GM21825 (cell line): ENCODE results near the gene TOP1.
"Not testable (repeated sequence)": the region's sequence is repeated elsewhere in the genome, so short reads cannot be mapped to it uniquely, and the experiment has no call there.

Source experiments
- ATAC-seq: cut with Tn5 transposase; IDR thresholded peaks from one replicate; pipeline ENCODE4 v1.9.1; 2021; ENCODE audit warnings: mild to moderate bottlenecking, moderate library complexity; ENCODE audit not compliant: unreplicated experiment

TOP1 gene

DNA sequence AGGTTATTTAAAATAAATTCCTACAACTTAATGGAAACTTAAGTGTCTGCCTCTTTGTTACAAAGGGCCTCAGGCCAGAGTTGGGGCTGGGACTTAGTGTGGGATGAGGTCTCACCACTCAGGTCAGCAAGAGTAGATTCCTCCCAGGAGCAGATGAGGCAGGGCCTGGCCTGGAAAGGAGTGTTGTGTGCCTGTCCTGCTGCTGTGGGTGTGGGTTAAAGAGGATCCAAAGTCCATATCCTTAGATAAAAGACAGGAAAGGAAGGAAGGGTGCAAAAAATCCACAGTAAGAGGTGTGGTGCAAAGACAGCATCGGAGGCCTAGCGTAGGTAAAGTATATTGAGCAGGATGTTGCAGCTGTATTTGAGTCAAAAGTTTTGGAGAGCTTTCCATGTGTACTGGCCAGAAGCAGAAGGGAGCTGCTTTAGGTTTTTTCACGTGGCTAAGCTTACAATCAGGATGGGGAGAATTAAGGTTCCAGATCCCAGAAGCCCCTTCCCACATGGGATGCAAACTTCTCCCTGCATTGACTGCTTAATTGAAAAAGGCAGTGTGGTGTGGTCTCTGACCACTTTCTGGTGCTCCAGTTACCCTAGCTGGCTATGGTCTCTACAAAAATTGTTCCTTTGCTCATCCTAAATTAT is 96.0 kb downstream of the TOP1 start:
- ATAC-seq: no peak

DNA sequence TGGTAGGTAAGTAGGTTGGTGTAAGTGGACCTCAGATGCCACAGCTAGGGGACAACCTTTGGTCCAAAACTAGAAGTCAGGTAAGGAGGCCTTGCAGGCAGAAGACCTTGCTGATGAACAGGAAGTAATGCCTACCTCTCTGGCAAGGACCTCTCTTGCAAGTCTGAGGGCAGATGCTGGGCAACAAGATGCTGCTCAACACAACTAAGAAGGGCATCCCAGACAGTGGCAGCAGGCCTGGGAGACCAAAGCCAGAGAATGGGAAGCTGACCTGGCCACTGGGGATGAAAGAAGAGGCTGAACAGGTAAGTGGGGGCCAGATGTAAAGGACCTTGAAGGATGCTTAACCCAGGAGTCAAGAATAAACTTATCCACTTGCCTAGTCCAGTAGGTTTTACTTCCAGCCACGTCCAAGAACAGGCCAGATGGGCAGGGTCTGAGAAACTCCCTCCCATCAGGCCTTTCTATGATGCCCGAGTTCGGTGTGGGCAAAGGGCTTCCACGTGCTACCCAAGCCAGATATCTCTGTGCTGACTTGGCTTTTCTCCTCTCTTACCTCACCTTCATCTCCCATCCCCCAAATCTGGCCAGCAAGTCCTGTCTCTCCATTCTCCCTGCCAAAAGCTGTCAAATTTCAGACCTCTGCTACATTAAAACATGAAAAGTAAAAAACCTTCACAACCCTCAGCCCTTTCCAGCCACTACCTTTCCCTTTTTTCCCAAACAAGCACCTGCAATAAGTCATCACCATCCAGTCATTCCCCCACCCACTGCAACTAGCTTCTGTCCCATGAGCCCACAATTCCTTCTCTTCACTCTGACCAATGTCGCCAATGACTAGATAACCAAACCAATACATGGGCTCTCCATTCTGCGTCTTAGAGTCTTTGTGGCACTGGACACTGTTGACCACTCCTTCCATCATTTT is 97.2 kb downstream of the TOP1 start:
- ATAC-seq: no peak

DNA sequence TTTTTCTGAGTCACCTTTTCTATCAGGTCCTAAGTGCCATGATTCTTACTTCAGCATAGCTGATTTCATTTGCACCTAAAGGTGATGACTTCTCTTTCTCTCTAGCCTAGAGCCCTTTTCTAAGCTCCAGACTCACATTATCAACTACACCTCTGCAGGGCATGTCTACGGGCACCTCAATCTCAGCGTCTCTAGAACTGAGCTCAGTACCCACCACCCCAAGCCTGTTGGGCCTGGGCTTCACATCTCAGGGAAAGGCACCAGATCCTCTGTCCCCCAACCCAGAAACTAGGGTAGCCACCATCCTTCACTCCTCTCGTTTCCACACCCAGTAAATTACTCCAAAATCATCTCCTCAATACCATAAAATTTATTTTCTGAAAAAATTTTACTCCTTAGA is 98.1 kb downstream of the TOP1 start:
- ATAC-seq: no peak

DNA sequence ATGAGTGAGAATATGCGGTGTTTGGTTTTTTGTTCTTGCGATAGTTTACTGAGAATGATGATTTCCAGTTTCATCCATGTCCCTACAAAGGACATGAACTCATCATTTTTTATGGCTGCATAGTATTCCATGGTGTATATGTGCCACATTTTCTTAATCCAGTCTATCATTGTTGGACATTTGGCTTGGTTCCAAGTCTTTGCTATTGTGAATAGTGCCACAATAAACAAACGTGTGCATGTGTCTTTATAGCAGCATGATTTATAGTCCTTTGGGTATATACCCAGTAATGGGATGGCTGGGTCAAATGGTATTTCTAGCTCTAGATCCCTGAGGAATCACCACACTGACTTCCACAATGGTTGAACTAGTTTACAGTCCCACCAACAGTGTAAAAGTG is 99.7 kb downstream of the TOP1 start:
- ATAC-seq: not testable (repeated sequence)

DNA sequence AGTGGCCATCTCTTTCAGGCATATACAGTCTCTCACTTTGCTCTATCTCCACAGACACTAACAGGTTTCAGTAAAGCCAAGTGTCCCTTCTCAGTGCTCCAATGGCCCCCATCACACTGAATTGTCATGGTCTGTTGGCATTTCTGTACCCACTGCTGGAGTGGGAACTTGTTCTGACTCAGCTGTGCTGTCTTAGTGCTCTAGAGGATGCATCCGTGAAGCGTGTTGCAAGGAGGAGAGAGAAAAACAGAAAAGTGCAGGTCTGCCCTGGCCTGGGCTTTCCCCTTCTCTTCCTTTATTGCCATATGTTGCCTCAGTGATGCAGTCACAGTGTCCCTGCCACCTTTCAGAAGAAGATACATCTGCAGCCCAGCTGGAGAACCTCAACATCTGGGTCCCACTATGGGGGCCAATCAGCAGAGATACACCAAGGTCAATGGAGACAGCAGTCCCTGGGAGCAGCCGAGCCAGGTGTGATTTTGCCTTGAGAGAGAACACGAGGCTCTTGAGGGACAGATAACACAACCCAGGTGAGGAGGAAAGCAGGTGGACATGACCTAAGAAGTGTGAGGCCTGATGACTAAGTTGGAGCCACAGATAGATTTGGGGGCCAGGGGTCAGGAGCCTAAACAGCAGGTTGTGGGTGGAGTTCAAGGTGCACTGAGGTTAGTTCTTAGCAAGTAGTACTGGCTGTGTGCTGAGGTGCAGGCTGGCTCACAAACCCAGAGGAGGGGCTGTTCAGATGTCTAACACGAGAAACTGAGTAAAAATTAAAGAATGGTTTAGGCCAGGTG is 103.2 kb downstream of the TOP1 start:
- ATAC-seq: no peak

DNA sequence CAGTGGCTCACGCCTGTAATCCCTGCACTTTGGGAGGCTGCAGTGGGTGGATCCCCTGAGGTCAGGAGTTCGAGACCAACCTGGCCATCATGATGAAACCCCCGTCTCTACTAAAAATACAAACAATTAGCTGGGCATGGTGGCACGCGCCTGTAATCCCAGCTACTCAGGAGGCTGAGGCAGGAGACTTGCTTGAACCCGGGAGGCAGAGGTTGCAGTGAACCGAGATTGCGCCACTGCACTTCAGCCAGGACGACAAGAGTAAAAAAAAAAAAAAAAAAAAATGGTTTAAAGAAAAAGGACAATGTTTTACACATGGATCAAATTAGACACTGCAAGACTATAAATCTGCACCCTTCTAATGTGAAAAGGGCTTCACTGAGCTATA is 103.8 kb downstream of the TOP1 start:
- not testable (repeated sequence) for ATAC-seq

DNA sequence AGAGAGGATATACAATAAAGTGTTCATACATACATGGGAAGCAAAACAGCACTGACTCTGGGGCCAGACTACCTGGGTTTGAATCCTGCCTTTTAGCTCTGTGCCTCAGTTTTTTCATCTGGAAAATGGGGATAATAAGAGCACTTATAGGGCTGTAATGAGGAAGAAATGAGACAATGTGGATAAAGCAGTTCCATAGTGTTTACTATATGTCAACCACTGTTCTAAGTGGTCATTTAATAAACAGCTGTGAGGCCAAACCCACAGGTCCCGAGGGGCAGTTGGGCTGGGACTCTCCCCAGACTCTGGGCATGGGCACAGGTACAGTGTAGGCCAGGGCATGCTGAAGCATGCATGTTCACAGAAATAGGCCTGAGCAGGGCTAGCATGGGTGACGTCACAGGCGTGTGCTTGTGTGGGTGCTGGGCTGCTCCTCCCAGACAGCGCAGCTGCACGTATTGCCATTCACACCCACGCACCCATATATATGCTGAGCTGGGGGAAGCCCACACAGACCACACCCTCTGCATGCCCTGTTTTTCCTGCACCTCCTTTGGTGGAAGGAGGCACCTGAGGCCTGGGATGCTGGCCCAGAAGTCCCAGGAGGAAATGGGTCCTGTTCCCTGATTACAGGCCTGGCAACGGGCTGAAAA is 105.2 kb downstream of the TOP1 start:
- ATAC-seq: peak; percentile 40

DNA sequence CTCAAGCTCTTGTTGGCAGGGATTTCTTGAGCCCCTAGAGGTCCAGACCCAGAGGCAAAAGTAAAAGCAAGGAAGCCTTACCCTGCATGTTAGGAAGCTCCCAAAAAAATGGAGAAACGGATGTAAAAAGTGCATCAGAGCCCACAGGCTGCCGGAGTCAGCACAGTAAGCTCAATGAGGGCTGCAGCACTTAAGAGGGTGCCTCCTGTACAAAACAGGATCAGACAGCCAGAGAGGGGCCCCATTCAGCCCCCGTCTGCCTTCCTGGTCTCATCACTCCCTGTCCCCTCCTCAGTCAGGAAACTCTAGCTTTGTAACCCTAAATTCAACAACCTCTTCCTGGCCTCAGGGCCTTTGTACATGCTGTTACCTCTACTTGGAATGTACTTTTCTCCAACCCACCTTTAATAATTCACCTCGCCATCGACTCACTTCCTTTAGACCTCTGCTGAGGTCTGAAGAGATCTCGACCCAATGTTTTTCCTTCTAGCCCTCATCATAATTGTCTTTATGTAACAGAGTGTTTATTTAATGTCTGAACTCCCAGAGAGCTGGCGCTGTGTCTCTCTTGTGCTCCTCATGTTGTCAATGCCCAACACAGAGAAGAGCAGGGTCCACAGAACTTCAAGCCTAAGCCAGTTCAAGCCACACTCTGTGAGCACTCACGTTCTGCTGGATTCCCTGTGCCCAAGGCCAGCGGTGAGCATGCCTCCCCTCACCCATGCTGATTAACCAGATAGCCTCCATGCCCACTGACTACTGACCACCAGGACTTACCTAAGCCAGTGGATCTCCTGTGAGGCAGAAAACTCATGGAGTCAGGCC is 106.0 kb downstream of the TOP1 start:
- no peak for ATAC-seq

DNA sequence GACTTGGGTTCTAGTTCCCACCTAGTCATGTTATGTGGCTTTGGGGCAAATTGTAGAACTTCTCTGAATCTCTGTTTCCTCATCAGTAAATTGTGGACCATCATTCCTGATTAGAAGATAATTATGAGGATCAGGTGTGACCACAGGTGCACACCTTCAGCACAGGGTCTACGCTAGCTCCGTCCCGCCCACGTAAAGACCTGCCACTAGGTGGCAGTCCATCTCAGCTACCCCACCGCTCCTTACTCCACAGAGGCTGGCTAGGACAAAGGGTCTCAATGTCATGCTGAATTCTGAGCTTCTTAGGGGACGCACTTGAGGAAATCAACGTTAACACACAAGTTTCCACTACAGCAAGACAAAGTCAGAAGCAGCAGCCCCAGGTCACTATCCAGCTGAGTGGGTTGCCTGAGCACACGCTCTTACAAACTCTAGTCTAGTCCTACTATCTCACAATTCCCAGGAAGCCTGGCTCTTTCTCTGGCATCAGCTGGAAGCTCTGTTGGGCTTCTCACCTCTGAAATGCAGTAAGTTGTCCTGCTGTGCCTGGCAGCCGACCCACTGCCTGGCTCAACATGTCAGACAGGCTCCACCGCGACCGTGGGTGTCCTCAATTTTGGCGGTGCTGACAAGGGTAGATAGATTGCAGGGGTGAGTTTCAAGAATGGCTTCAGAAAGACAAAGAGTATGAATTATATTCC is 106.7 kb downstream of the TOP1 start:
- no peak for ATAC-seq

DNA sequence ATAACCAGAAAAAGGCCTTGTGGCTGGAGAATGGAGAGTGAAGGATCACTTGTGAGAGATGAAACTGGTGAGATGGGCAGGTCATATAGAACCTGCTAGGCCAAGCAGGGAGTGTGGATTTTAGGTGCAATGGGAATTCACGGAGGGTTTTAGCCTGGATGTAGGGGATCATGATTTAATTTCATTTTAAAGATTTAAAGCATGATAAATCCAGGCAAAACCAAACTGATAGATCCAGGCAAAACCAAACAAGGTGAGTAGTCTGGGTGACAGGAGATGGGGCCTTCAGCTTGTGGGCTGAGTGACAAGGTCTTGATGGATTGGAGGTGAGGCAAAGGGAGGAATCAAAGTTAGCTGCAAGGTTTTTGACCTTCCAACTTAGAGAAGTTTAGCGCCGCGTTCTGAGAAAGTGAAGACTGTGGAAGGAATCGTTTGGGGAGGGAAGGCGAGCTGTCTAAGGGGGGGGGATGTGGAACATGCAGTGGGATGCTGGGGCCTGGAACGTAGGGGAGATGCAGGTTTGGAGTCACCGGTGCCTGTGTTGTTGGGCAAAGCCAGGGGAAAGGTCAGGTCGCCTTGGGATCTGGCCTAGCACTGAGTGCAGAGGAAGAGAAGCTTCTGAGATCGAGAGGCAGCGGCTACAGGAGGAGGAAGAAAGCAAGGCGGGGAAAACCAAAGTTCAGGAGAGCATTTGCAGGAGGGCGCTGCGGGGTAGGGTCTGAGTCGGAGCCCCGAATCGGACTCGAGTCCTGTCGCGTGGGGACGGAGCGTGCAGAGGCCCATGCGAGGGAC is 107.5 kb downstream of the TOP1 start:
- no peak for ATAC-seq

DNA sequence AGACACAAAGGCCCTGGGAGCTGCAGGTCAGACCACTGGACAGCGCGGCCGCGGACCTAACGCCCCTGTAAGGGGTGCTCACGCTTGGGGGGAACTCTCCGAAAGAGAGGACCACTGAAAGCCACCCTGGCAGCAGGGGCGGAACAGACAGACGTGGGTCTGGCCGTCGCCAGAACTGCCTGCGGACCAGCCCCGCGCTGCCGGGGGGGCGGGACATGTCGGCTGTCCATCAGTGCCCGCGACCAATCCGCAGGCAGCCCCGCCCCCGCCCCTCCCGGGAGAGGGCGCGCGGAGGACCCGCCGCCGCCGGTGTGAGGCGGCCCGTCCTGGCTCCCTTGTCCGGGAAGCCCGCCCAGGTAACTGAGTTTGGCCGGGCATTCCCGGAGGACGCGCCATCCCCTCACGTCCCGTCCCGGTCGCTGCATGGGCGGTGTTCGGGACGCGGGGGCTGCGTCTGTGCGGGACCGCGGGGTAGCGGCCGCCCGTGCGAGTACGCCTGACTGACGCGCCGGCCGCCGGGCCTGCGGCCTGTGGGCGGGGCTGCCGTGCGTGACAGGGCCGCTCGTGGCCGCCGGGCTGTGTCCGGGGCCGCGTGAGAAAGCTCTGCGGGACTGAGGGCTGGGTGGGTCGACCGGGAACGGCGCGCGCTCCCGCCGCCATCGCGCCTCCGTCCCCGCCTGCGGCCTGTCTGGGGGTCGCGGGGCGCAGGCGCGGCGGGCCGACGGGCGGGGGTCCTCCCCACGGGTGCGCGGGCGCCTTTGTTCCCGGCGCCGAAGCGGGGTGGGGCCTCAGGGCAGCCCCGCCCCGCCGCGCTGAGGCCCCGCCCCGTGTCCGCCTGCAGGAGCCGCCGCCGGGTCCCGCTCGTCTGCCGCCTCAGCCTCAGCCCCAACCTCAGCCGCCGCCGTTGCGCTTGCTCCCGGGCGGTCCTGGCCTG is 108.3 kb downstream of the TOP1 start, which contains the start of gene PLCG1:
TSS of gene PLCG1 (plus strand) at position 864 of the 934 bp plus-strand sequence. CDS start 99 bp downstream, outside the sequence.
- ATAC-seq: peak; percentile 52

DNA sequence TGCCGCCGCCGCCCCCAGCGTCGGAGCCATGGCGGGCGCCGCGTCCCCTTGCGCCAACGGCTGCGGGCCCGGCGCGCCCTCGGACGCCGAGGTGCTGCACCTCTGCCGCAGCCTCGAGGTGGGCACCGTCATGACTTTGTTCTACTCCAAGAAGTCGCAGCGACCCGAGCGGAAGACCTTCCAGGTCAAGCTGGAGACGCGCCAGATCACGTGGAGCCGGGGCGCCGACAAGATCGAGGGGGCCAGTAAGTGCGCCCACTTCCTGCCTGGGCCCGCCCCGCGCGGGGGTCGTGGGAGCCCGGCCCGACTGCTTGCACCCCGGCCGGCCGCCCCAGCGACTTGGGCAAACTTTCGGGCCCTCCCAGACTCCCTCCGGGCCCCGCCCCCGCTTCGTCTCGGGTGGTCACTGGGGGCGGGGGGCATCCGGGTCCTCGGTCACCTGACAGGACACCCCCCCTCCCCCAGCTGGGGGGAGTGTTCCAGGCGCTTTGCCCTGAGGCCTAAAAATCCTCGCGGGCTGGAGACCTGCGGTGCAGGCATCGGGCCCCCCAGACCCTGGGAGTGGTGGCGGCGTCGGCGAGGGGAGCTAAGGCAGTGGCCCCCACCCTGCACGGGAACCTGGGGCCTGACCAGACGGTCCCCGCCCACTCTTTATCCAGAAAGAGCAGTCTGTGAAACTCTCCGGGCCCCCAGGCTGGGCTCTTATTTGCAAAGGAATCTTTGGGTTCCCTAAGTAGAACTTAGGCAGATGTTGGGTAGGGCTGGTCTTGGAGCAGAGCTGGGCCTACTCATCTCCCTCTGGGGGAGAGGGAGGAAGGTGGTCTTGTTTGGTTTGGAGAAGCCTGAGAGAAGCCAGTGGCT is 109.2 kb downstream of the TOP1 start:
- ATAC-seq: peak; percentile 16

DNA sequence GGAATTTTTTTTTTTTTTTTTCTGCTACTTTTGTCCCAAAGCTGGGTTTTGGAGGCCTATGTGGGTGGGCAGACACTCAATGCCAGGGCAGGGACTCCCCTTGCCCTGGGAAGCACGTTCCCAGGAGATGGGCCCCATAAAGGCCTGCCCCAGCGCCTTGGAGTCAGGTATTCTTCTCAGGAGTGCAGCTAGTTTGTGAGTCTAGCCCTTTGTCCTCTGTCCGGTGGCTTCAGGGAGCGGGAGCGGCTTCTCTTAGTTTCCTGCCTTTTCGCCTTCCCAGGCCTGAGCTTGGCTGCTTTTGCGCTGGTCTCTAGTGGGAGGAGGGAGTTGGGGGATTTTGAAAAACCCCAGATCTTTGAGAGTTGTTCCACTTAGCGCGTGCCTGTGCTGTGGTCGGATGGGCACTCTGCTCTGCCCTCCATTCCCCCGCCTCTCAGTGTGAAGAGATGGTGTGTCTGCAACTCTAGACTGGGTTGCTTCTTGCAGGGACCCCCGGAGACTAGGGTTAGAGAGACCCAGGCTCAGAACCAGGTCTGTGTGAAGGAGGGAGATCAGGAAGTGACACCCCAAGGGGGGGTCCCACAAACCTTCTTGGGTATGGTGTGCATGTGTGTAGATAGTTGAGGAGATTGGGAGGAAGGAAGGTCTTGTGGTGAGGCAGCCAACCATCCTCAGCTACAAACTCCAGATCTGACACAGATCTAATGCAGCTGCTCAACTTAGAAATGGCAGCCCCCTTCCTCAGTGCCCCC is 110.0 kb downstream of the TOP1 start:
- ATAC-seq: no peak

DNA sequence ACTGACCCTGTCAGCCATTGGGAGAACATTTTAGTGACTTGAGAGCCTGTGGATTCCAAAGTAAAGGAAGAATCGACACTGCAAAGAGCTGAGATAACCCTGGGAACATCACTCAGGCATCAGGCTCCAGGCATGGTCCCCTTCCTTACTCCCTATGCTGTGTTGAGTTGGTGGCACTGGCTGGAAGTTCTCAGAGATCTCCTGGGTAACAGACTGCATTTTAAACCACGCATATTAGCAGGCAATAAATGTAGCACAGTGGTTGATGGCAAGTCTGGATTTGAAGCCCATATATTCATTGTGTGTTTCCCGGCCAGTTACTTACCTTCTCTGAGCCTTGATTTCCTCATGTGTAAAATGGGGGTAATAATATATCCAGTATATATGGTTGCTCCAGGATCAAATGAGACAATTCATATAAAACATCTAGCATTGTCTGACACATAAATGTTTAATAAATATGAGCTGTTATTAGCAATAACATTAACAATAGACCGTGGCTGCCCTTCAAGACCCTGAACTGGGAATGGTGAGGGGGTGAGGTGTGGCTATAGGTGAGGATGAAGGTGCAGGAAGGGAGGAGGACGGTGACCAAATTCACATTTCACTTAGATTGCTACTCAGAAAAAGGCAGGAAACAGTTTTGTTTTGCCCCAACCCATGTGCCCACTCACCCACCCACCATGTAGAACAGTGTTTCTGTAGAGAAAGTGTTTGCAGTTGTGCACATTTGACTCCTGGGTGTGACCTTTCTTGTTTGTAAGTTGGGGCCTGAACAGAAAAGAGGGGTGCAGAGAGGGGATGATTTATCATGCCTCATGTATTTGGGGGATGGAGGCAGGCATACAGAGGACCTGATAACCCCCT is 110.8 kb downstream of the TOP1 start:
- ATAC-seq: no peak
